Measurements from ENCODE around the gene GPC5. TPM values are rescaled to one million over a fixed set of nuclear protein-coding genes. Genes with fewer than 3 reads are reported as not detected.

GPC5 gene
- total and polyA plus RNA-seq, 2 of the 13 experiments (the other 11 are each of a cell fraction or from before 2014, with no cell fraction given), result 0.02 to 0.07 TPM

DNA sequence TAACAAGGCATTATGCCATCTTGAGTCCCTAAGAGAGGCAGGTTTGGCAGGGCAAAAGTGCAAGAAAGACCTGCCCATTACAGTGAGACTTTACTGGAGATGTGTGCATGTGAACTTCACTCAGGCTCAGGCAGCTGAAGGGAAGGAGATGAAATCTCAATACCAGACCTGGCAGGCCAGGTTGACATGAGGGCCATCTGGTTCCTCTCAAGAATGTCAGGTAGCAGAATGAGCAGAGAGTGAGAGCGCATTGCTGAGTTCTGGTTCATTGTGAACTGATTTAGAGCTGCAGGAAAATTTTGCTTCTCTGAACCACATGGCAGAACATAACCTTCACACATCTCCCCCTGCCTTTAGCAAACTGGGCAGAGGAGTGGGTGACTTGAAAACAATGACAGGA is 406.3 kb downstream of the GPC5 start (continued):
- TF ChIP-seq ZNF550 (CRISPR knock-in tag; IDR thresholded peaks at IDR 0.05; ENCODE audit: borderline replicate concordance) (no peak), HNF1A (IDR thresholded peaks at IDR 0.05; ENCODE audit: low read depth) (no peak), HNF1A (CRISPR knock-in tag; IDR thresholded peaks at IDR 0.05; ENCODE audit: borderline replicate concordance) (no peak), BRD4 (CRISPR knock-in tag; IDR thresholded peaks at IDR 0.05) (no peak), DPF2 (CRISPR knock-in tag; IDR thresholded peaks at IDR 0.05; ENCODE audit: borderline replicate concordance, low read depth) (no peak), NCOA5 (CRISPR knock-in tag; IDR thresholded peaks at IDR 0.05) (no peak), ZIK1 (CRISPR knock-in tag; IDR thresholded peaks at IDR 0.05; ENCODE audit: borderline replicate concordance, low read depth) (no peak), SOX5 (CRISPR knock-in tag; IDR thresholded peaks at IDR 0.05; ENCODE audit: borderline replicate concordance) (no peak), SP140L (CRISPR knock-in tag; IDR thresholded peaks at IDR 0.05; ENCODE audit: borderline replicate concordance) (no peak)
- TF ChIP-seq, protein P1, sequence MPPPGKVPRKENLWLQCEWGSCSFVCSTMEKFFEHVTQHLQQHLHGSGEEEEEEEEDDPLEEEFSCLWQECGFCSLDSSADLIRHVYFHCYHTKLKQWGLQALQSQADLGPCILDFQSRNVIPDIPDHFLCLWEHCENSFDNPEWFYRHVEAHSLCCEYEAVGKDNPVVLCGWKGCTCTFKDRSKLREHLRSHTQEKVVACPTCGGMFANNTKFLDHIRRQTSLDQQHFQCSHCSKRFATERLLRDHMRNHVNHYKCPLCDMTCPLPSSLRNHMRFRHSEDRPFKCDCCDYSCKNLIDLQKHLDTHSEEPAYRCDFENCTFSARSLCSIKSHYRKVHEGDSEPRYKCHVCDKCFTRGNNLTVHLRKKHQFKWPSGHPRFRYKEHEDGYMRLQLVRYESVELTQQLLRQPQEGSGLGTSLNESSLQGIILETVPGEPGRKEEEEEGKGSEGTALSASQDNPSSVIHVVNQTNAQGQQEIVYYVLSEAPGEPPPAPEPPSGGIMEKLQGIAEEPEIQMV (CRISPR knock-in tag; IDR thresholded peaks at IDR 0.05; ENCODE audit: low read depth), result no peak
- TF ChIP-seq, protein P2, sequence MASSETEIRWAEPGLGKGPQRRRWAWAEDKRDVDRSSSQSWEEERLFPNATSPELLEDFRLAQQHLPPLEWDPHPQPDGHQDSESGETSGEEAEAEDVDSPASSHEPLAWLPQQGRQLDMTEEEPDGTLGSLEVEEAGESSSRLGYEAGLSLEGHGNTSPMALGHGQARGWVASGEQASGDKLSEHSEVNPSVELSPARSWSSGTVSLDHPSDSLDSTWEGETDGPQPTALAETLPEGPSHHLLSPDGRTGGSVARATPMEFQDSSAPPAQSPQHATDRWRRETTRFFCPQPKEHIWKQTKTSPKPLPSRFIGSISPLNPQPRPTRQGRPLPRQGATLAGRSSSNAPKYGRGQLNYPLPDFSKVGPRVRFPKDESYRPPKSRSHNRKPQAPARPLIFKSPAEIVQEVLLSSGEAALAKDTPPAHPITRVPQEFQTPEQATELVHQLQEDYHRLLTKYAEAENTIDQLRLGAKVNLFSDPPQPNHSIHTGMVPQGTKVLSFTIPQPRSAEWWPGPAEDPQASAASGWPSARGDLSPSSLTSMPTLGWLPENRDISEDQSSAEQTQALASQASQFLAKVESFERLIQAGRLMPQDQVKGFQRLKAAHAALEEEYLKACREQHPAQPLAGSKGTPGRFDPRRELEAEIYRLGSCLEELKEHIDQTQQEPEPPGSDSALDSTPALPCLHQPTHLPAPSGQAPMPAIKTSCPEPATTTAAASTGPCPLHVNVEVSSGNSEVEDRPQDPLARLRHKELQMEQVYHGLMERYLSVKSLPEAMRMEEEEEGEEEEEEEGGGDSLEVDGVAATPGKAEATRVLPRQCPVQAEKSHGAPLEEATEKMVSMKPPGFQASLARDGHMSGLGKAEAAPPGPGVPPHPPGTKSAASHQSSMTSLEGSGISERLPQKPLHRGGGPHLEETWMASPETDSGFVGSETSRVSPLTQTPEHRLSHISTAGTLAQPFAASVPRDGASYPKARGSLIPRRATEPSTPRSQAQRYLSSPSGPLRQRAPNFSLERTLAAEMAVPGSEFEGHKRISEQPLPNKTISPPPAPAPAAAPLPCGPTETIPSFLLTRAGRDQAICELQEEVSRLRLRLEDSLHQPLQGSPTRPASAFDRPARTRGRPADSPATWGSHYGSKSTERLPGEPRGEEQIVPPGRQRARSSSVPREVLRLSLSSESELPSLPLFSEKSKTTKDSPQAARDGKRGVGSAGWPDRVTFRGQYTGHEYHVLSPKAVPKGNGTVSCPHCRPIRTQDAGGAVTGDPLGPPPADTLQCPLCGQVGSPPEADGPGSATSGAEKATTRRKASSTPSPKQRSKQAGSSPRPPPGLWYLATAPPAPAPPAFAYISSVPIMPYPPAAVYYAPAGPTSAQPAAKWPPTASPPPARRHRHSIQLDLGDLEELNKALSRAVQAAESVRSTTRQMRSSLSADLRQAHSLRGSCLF (CRISPR knock-in tag; IDR thresholded peaks at IDR 0.05; ENCODE audit: borderline replicate concordance), result no peak

All from HepG2 (cell line).